CD4-positive, alpha-beta T cell treated with Interferon gamma for 1 hour (primary cell): Measurements from ENCODE around the gene C4orf50.

Source experiments
- DNase-seq: peaks from one replicate; pipeline ENCODE4 v3.0.0-alpha.2; 2020

Gene C4orf50

DNA sequence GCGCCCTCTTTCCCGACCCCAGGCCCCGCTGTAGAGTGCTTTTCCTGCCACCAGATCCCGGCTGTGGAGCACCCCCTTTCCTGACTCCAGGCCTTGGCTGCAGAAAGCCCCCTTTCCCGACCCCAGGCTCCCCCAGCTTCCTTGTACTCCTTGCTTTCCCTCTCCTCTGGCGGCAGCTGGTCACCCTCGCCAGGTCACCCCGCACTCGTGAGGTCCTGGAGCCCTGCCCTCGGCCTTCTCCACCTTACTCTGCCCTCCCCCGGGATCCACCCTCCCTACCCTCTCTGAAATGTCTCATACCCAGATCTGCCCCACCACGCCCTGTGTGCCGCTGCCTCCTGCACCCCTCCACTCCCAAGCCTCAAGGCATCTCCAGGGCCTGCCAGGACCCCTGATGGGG is 25.0 kb upstream of the C4orf50 start:
- no peak for DNase-seq

- DNase-seq = no peak
Measured at GRCh38 chr4:6042293-6043063, 24.2 kb upstream of the C4orf50 start.

GRCh38 chr4:6041800-6042199 is 23.6 kb upstream of the C4orf50 start:
- no peak for DNase-seq

- no peak for DNase-seq
Measured at GRCh38 chr4:6038711-6039110, 20.5 kb upstream of the C4orf50 start.

DNA sequence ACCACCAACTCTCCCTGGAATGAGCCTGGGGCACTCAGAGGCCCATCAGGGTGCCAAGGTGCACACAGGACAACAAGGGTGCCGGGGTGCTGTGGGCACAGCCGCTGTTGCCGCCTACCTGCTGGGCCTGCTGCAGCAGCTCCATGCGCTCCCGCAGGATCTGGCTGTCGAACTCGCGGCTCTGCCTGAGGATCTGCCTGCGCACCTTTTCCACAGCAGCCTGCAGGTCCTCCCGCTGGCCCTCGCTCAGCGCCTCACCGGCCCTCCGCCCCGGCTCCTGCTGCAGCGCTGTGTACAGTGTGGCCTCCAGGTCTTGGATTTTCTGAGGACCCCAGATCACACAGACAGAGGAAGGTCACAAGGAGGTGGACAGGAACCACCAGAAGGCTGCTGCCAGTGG is 17.6 kb upstream of the C4orf50 start:
- no peak for DNase-seq

GRCh38 chr4:6033381-6033780 is 15.2 kb upstream of the C4orf50 start:
- DNase-seq = no peak

GRCh38 chr4:6032249-6033244 is 14.3 kb upstream of the C4orf50 start:
- no peak for DNase-seq

GRCh38 chr4:6031846-6032245 is 13.6 kb upstream of the C4orf50 start:
- DNase-seq = no peak

GRCh38 chr4:6030679-6031078 is 12.4 kb upstream of the C4orf50 start:
- DNase-seq = no peak

- no peak for DNase-seq
Measured at GRCh38 chr4:6029254-6029653, 11.0 kb upstream of the C4orf50 start.

GRCh38 chr4:6028168-6028567 is 9.9 kb upstream of the C4orf50 start:
- DNase-seq = no peak

DNA sequence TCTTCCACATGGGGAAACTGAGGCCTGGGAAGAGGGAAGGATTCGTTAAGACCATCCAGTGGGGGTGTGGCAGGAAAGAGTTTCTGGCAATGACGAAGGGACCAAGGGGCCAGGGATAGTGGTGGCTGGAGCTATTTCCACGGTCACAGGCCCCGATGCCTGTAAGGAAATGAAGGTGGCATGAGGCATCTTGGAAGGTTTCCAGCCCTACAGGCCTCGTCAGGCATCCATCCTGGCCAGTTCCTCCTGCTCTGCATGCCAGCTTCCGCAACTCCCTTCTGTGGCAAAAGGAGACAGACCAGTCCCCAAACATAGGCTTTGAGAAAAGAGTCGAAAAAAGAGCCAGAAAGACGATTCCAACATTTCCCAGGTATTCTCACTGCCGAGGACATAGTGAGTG is 9.2 kb upstream of the C4orf50 start:
- no peak for DNase-seq

DNA sequence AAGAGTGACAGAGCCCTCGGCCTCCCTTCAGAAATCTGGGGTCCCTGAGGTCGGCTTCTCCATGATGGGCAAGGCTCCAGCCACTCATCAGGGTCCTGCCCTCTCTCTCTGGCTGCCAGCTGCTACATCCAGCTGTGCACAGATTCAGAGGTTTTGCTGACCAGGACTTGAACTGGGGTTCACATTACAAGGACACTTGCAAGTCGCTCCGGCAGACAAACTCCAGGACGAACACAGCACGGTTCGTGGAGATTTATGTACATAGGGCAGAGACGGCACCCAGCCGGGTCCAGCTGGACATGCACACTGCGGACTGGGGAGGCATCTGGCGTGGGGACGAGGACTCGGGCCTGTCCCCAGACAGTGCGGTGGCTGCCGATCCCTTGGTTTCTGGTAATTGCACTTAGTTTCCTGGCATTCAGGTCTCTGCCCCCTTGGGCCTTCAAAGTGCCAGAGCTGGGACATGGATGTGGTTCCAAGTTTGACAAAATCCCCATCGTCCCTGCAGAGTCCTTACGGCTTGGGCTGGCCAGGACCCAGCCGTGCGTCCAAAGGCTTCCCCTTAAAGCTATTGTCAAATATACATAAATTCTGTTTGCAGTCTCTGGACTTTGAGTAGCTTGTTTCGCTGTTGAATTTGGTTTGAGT is 6.2 kb upstream of the C4orf50 start:
- DNase-seq = no peak

- DNase-seq = no peak
Measured at GRCh38 chr4:6023731-6024130, 5.5 kb upstream of the C4orf50 start.

DNA sequence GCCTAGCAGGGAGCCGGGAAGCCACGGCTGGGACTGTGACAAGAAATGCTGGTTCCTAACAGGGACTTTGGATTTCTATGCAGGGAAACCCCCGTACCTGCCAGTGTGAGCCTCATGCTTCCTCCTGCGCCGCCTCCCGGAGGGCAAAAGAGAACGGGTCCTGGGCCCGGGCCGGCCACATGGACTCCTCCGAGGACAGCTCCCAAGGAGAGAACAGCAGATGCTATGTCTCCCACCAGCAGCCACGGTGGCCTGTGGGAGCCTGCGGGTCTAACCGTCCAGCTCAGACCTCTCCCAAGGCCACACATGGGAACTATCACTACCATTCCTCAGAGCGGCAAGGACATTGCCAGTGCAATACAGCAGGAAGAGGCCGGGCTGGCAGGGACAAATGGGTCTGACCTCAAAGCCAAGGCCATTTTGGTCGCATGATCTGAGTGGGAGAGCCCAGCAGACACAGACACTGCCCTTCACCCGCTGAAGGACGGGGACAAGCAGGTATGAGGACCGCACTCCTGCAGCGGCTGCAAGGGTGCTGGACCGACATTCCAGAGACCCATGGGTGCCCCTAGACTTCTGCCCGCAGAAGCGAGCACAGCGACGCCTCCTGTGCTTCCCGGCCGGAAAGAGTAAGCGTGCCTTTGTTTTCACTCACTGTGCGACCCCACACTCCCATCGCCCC is 4.5 kb upstream of the C4orf50 start:
- no peak for DNase-seq

- no peak for DNase-seq
Measured at GRCh38 chr4:6021831-6022606, 3.8 kb upstream of the C4orf50 start.

GRCh38 chr4:6020613-6021012 is 2.4 kb upstream of the C4orf50 start:
- no peak for DNase-seq

GRCh38 chr4:6019316-6020263 is 1.4 kb upstream of the C4orf50 start:
- no peak for DNase-seq

GRCh38 chr4:6017800-6018199 is 431 bp downstream of the C4orf50 start:
- no peak for DNase-seq

DNA sequence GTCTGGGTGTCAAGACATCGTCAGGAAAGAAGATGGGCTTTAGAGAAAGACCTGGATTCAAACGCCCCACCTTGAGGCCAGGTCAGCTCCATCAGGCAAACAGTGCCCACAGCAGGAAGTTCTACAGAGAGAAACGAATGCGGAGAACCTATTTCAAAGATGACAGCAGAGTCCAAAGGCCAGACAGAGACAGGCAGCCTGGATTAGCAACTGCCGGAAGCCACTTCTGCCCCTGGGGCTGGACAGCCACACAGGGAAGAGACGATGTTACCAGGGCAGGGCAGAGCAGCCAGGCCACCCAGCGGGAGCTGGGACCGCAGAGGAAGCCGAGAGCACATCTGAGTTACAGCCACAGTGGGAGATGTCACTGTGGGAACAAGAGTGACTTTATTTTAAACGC is 1.2 kb downstream of the C4orf50 start:
- no peak for DNase-seq

DNA sequence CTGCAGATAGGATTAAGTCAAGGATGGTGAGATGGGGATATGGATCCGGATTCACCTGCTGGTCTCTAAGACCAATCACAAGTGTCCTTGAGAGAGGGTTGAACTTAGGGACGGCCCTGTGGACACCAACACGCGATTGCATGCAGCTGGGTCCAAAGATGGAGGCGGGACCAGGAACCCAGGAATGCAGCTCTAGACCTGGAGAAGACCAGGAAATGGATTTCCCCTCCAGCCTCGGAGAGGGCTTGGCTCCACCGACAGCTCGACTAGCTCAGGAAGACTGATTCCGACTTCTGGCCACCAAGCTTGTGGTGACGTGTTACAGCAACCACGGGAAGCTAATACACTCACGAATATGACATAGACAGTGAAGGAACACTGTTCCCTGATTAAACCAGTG is 4.7 kb downstream of the C4orf50 start:
- no peak for DNase-seq
